A549 (cell line): ENCODE results near the gene OSBPL3. TPM values are rescaled to one million over a fixed set of nuclear protein-coding genes. Genes with fewer than 3 reads are reported as not detected.

Experiments used
- ATAC-seq, 2 experiments: fragments of 200-7000 bp in 1 of 2; fragments of >200 bp in 1 of 2; cut with Nextera tagmentation in 1 of 2; cut with Tn5 transposase in 1 of 2; 3 replicates each; pipeline versions ENCODE4 v1.8.0 to v1.9.1; 2018 to 2020; ENCODE audit warnings: mild to moderate bottlenecking in 1 of 2, moderate library complexity in 1 of 2
- CTCF ChIA-PET: fragments of 300-600 bp; sonication (Branson Sonifier 250); formaldehyde crosslinking; extraction: SDS; loops from one replicate; lab custom pipeline; 2021; ENCODE audit warnings: antibody characterized with exemption, inconsistent platforms; lab: Yijun Ruan, JAX
- POLR2A ChIA-PET: fragments of 350-600 bp; formaldehyde crosslinking; extraction: SDS; loops from one replicate; lab custom pipeline; 2021; ENCODE audit warnings: antibody characterized with exemption, inconsistent platforms; lab: Yijun Ruan, JAX
- DNase-seq, 2 experiments: peaks; one replicate each; pipeline versions ENCODE4 v3.0.0 to v3.0.0-alpha.2; 2011 to 2016; ENCODE audit warnings: low read depth in 1 of 2, low spot score in 1 of 2
- FAIRE-seq: peaks from 2 replicates; lab custom pipeline; 2011; peaks lifted over from hg19 to GRCh38; lab: Jason Lieb, UNC
- H3K27ac ChIP-seq, 2 experiments: fragments of >200 bp; sonication (Bioruptor Twin); formaldehyde crosslinking; 3 replicates each; pipeline ENCODE4 v1.5.1; 2016 to 2017
- H3K4me1 ChIP-seq: fragments of >200 bp; sonication (Bioruptor Twin); formaldehyde crosslinking; 3 replicates; pipeline ENCODE4 v1.6.1; 2016
- H3K4me2 ChIP-seq: fragments of >200 bp; sonication (Bioruptor Twin); formaldehyde crosslinking; 3 replicates; pipeline ENCODE4 v1.6.1; 2016
- H3K4me3 ChIP-seq: fragments of >200 bp; sonication (Bioruptor Twin); formaldehyde crosslinking; 3 replicates; pipeline ENCODE4 v1.5.1; 2016
- H3K9me3 ChIP-seq: fragments of >200 bp; sonication (Bioruptor Twin); formaldehyde crosslinking; 3 replicates; pipeline ENCODE4 v1.6.1; 2016
- CBX2 ChIP-seq: fragments of 200-600 bp; sonication (generic); IDR thresholded peaks from 2 replicates; pipeline ENCODE4 v1.6.1; 2016; ENCODE audit warnings: low read depth, mild to moderate bottlenecking, borderline replicate concordance
- CEBPB ChIP-seq, 2 experiments: fragments of >200 bp in 1 of 2; sonication (Bioruptor Twin) in 1 of 2; formaldehyde crosslinking in 1 of 2; IDR thresholded peaks; 2 replicates each; pipeline ENCODE4 v1.6.1; 2012 to 2016
- EP300 ChIP-seq, 2 experiments: fragments of >200 bp; sonication (Bioruptor Twin); formaldehyde crosslinking; IDR thresholded peaks; 2 replicates in 1 of 2; 3 replicates in 1 of 2; pipeline ENCODE4 v1.6.1; 2016 to 2017
- FOSL2 ChIP-seq, 2 experiments: fragments of 450-650 bp in 1 of 2; fragments of >200 bp in 1 of 2; sonication (Bioruptor Twin) in 1 of 2; formaldehyde crosslinking; IDR thresholded peaks; 2 replicates each; pipeline versions ENCODE4 v1.5.0 to v1.6.1; 2016 to 2020; ENCODE audit warnings: mild to moderate bottlenecking in 1 of 2, moderate library complexity in 1 of 2
- FOXS1 ChIP-seq: fragments of 250-450 bp; sonication (Bioruptor Pico); IDR thresholded peaks from 2 replicates; pipeline ENCODE4 v1.5.0; 2020; ENCODE audit warnings: mild to moderate bottlenecking, moderate library complexity
- HDAC2 ChIP-seq: fragments of 200-600 bp; sonication (generic); IDR thresholded peaks from 2 replicates; pipeline ENCODE4 v1.6.1; 2016
- HEYL ChIP-seq: fragments of 250-450 bp; sonication (Bioruptor Pico); IDR thresholded peaks from 2 replicates; pipeline ENCODE4 v1.8.0; 2021; ENCODE audit warnings: mild to moderate bottlenecking, moderate library complexity
- HMGXB4 ChIP-seq: fragments of 250-450 bp; sonication (Bioruptor Pico); IDR thresholded peaks from 2 replicates; pipeline ENCODE4 v1.5.0; 2021; ENCODE audit warnings: mild to moderate bottlenecking, moderate library complexity, borderline replicate concordance
- NR3C1 ChIP-seq: fragments of >200 bp; sonication (Bioruptor Twin); formaldehyde crosslinking; IDR thresholded peaks from 3 replicates; pipeline ENCODE4 v1.6.1; 2017
- PBX3 ChIP-seq: IDR thresholded peaks from 2 replicates; pipeline ENCODE4 v1.6.1; 2012
- PHF8 ChIP-seq: fragments of 200-600 bp; sonication (generic); IDR thresholded peaks from 2 replicates; pipeline ENCODE4 v1.6.1; 2016; ENCODE audit warnings: low read depth, mild to moderate bottlenecking, antibody characterized with exemption, moderate library complexity, borderline replicate concordance
- RARB ChIP-seq: fragments of 250-450 bp; sonication (Bioruptor Pico); IDR thresholded peaks from 2 replicates; pipeline ENCODE4 v1.8.0; 2021; ENCODE audit warnings: mild to moderate bottlenecking, moderate library complexity
- RFX5 ChIP-seq: fragments of 450-650 bp; IDR thresholded peaks from 2 replicates; pipeline ENCODE4 v1.7.1; 2014; ENCODE audit warnings: antibody characterized with exemption, mild to moderate bottlenecking, moderate library complexity
- SMC3 ChIP-seq: fragments of >200 bp; sonication (Bioruptor Twin); formaldehyde crosslinking; IDR thresholded peaks from 3 replicates; pipeline ENCODE4 v1.6.1; 2018; ENCODE audit warnings: inconsistent platforms
- SREBF2 ChIP-seq: fragments of 450-650 bp; IDR thresholded peaks from 2 replicates; pipeline ENCODE4 v1.6.1; 2014; ENCODE audit warnings: mild to moderate bottlenecking, moderate library complexity
- TFCP2L1 ChIP-seq: fragments of 250-450 bp; sonication (Bioruptor Pico); IDR thresholded peaks from 2 replicates; pipeline ENCODE4 v1.5.0; 2021; ENCODE audit warnings: mild to moderate bottlenecking
- WGBS: methylation state at CpG from one replicate; pipeline ENCODE4 v1.1.6; 2017; ENCODE audit errors: missing lambda C conversion rate; 5-methylcytosine and 5-hydroxymethylcytosine counted together
- polyA plus RNA-seq, 4 experiments: library from polyadenylated mRNA; depleted of rRNA in 3 of 4; stranded (reverse); fragments of >200 nt; fragmentation: RNase III in 1 of 4; extraction: RNeasy Plus Mini Kit Qiagen cat#74134 plus additional on column Dnase treatment in 1 of 4; gene quantifications; 2 replicates in 3 of 4; 3 replicates in 1 of 4; pipeline ENCODE4 v1.2.3, GENCODE V29; 2011 to 2017

OSBPL3 gene
- polyA plus RNA-seq, 2 of the 4 experiments (the other 2 are of a cell fraction) = 10.9 to 17.4 TPM

- POLR2A ChIA-PET = no interaction called here
- H3K4me1 ChIP-seq = peaks cover 20% of the 10 kb centered on the region
Measured at GRCh38 chr7:24911213-24911603, 68.8 kb downstream of the OSBPL3 start.

GRCh38 chr7:24910551-24911212 lies 69.3 kb downstream of the OSBPL3 start:
- ATAC-seq (no peak), DNase-seq (no peak), FAIRE-seq (no peak)
- 82% methylated on average over 4 of the region's 4 CpGs for WGBS
- H3K9me3 ChIP-seq = no peaks in the 10 kb centered on the region
- peaks cover 20% of the 10 kb centered on the region for H3K4me1 ChIP-seq
- POLR2A ChIA-PET = no interaction called here
- H3K4me3 ChIP-seq = no peak overlapping the region
- no peak for TF ChIP-seq HEYL (CRISPR knock-in tag)
- TF ChIP-seq PBX3 = no peak
- TF ChIP-seq PHF8 = no peak
- no peak for TF ChIP-seq CEBPB (IDR thresholded peaks at IDR 0.05)
- no peak for TF ChIP-seq RARB (CRISPR knock-in tag)
- no peak for TF ChIP-seq RFX5
- TF ChIP-seq EP300 (IDR thresholded peaks at IDR 0.05) = no peak
- no peak overlapping the region for H3K4me2 ChIP-seq
- no peak overlapping the region for H3K27ac ChIP-seq
- CTCF ChIA-PET = interaction anchor here (1.0 to 3.3 kb wide), 8 partner anchors 9 to 187 kb away, joined by 3 to 11 read pairs (median 4); partner anchors contain the start of gene OSBPL3

More at GRCh38 chr7:24911213-24911603, 68.8 kb downstream of the OSBPL3 start:
- Histone ChIP-seq H3K4me3 (no peak overlapping the region), H3K27ac (no peak overlapping the region), H3K4me2 (no peak overlapping the region), H3K9me3 (no peaks in the 10 kb centered on the region)
- ATAC-seq (no peak), FAIRE-seq (no peak), DNase-seq (no peak)
- WGBS = 97% methylated on average over 3 of the region's 3 CpGs
- CTCF ChIA-PET = interaction anchor here (1.0 to 3.3 kb wide), 8 partner anchors 8 to 99 kb away, joined by 3 to 11 read pairs (median 4); partner anchors contain the start of gene OSBPL3
- no peak for TF ChIP-seq CBX2
- no peak for TF ChIP-seq NR3C1
- TF ChIP-seq HDAC2 = no peak
- no peak for TF ChIP-seq PHF8
- no peak for TF ChIP-seq SMC3
- TF ChIP-seq FOXS1 (CRISPR knock-in tag) = no peak
- no peak for TF ChIP-seq FOSL2 (IDR thresholded peaks at IDR 0.05)
- TF ChIP-seq FOSL2 (CRISPR knock-in tag; IDR thresholded peaks at IDR 0.05) = no peak
- no peak for TF ChIP-seq TFCP2L1 (CRISPR knock-in tag)
- no peak for TF ChIP-seq HMGXB4 (CRISPR knock-in tag)
- TF ChIP-seq SREBF2 = no peak

- H3K9me3 ChIP-seq = no peaks in the 10 kb centered on the region
- TF ChIP-seq CEBPB (IDR thresholded peaks at IDR 0.05) = no peak
- TF ChIP-seq, all 56 proteins: peak for 0
- ChIA-PET CTCF (interaction anchor here (0.9 to 2.3 kb wide), 3 partner anchors 19 to 184 kb away, joined by 3 to 9 read pairs (median 3); no protein-coding TSS in a partner anchor), POLR2A (interaction anchor here (0.6 kb wide), 1 partner anchor 71 kb away, joined by 3 read pairs; no protein-coding TSS in a partner anchor)
- DNase-seq (no peak), FAIRE-seq (no peak), ATAC-seq (no peak)
- Histone ChIP-seq H3K4me2 (0 out of 3 replicates have a peak overlapping the region, but pooled peaks have one; percentile 67), H3K27ac (peak overlapping the region in 1 of 2 experiments; percentile 67; a peak in 3 of 6 replicates), H3K4me1 (peaks cover 29% of the 10 kb centered on the region), H3K4me3 (no peak overlapping the region)
- 88% methylated on average over 4 of the region's 4 CpGs for WGBS
Measured at GRCh38 chr7:24908727-24909126, 71.3 kb downstream of the OSBPL3 start.
